RWPE1 (cell line): ENCODE data around the gene CDON.

Experiments
- CTCF ChIA-PET: fragments of 350-600 bp; sonication (Branson Sonifier 250); formaldehyde crosslinking; extraction: SDS; loops from one replicate; lab custom pipeline; 2021; lab: Yijun Ruan, JAX
- POLR2A ChIA-PET: fragments of 400-600 bp; formaldehyde crosslinking; extraction: SDS; loops from one replicate; lab custom pipeline; 2020; ENCODE audit warnings: antibody characterized with exemption; ENCODE audit not compliant: low non-redundant PET; lab: Yijun Ruan, JAX
- DNase-seq: peaks from one replicate; pipeline ENCODE4 v3.0.0; 2012; ENCODE audit warnings: low spot score
- H3K27ac ChIP-seq: fragments of 450-650 bp; 2 replicates; pipeline ENCODE4 v1.5.1; 2017
- TF ChIP-seq, protein P1 (sequence below): fragments of 450-650 bp; conservative IDR thresholded peaks from 2 replicates; pipeline ENCODE4 v1.5.1; 2017; ENCODE audit warnings: low read depth, mild to moderate bottlenecking

CDON gene

DNA sequence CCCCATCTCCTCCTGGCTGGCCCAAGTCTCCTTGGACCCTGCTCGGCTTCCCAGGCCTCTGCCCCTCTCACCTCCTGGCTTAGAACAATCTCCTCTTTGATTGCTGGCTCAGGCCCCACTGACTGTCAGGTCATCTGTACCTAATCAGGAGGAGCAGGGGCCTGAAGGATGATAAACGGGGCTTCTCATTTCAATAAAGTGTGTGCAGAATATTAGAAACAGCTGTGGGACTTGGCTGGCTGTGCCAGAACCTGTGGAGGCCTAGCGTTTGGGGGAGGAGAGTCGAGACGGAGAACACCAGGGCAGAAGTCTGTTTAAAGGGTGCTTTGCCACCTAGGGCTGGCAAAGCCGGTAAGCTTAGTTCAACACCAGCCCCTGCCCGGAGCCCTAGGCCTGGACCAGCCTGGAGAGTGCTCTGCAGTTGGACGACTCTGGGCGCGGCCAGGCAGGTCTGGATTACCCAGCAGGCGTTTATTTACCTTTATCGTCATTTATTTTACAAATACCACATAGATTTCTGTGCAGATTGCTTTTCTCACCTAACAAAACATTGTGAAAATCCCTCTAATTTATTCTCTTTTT lies 127.0 kb downstream of the CDON start:
- ChIA-PET CTCF (no interaction called here), POLR2A (no interaction called here)
- no peak overlapping the region for H3K27ac ChIP-seq
- no peak for DNase-seq
- TF ChIP-seq, protein P1, sequence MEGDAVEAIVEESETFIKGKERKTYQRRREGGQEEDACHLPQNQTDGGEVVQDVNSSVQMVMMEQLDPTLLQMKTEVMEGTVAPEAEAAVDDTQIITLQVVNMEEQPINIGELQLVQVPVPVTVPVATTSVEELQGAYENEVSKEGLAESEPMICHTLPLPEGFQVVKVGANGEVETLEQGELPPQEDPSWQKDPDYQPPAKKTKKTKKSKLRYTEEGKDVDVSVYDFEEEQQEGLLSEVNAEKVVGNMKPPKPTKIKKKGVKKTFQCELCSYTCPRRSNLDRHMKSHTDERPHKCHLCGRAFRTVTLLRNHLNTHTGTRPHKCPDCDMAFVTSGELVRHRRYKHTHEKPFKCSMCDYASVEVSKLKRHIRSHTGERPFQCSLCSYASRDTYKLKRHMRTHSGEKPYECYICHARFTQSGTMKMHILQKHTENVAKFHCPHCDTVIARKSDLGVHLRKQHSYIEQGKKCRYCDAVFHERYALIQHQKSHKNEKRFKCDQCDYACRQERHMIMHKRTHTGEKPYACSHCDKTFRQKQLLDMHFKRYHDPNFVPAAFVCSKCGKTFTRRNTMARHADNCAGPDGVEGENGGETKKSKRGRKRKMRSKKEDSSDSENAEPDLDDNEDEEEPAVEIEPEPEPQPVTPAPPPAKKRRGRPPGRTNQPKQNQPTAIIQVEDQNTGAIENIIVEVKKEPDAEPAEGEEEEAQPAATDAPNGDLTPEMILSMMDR: no peak

DNA sequence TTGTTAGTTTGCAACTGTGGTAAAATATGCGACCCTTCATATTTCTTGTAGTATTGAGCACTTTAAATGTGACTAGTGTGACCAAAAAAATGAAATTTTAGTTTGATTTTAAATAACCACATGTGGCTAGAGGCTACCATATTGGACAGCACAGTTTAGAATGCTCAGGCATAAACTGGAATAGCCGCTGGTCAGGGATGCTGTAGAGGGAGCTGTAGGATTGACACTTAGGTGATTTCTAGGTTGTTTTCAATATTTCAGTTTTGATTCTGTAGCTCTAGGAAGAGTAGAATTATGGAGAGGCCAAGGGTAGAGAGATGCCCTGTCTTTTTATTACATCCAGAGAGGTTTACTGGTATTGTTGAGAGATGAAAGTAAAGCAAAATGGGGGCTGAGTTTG lies 127.6 kb downstream of the CDON start:
- TF ChIP-seq, protein P1: no peak
- DNase-seq: no peak
- POLR2A ChIA-PET: no interaction called here
- CTCF ChIA-PET: no interaction called here
- H3K27ac ChIP-seq: no peak overlapping the region

DNA sequence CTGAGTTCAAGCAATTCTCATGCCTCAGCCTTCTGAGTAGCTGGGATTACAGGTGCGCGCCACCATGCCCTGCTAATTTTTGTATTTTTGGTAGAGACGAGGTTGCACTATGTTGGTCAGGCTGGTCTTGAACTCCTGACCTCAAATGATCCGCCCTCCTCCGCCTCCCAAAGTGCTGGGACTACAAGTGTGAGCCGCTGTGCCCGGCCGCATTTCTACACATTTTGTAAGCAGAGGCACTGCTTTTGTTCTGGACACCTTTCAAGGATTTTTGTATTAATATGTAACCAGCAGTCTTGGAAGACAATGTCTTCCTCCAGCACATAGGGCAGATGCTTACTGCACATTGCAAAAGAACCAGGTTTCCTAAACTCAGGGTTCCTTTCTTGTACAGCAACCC lies 128.2 kb downstream of the CDON start:
- ChIA-PET POLR2A (no interaction called here), CTCF (no interaction called here)
- DNase-seq: no peak
- TF ChIP-seq, protein P1: no peak
- no peak overlapping the region for H3K27ac ChIP-seq

DNA sequence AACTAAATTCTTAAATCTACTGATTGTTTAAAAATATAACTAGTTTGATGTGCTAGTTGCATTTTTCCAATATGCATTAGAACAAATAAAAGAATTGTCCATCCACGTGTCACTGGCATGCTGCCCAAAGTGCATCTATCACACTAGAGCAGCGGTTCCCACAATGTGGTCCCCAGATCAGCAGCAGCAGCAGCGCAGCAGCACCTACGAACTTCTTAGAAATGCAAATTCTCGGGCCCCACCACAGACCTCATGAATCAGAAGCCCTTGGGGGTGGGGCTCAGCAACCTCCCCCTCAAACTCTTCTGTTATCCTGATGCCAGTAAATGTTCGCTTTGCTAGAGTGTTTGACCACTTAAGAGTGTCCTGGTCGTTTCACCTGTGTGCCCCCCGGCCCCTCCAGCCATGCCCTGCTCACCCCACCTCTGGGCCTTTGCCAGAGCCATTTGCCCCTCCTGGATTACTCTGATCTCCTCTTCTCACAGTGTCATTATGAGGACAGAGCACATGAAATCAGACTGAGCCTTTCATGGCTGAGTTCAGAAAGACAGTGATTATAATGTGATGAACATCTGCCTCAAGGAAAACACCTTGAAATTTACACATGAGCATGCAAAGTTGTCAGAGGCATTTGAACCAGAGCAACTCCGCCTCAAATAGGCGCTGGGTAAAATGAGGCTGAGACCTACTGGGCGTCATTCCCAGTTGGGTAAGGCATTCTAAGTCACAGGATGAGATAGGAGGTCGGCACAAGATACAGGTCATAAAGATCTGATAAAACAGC lies 129.4 kb downstream of the CDON start:
- TF ChIP-seq, protein P1: no peak
- no peak for DNase-seq
- POLR2A ChIA-PET: no interaction called here
- CTCF ChIA-PET: no interaction called here
- H3K27ac ChIP-seq: no peak overlapping the region

DNA sequence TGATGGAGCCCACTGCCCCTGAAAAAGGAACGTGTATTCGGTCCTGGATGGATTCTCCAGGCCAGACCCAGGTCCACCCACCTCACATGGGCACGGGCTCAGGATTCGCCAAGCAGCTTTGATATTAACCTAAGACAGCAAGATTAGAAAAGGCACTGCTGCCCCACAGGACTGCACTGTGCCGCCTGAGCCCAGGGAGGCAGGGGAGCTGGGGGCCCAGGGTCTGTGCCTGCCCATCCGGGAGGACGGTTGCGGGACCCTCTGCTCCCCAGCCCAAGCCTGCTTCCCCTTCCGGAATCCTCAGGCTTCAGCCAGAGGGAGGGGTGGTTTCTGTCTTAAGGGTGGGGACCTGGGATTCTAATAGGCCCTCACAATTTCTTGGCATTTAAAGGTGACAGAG lies 130.4 kb downstream of the CDON start:
- TF ChIP-seq, protein P1: no peak
- ChIA-PET CTCF (no interaction called here), POLR2A (no interaction called here)
- no peak for DNase-seq
- no peak overlapping the region for H3K27ac ChIP-seq

DNA sequence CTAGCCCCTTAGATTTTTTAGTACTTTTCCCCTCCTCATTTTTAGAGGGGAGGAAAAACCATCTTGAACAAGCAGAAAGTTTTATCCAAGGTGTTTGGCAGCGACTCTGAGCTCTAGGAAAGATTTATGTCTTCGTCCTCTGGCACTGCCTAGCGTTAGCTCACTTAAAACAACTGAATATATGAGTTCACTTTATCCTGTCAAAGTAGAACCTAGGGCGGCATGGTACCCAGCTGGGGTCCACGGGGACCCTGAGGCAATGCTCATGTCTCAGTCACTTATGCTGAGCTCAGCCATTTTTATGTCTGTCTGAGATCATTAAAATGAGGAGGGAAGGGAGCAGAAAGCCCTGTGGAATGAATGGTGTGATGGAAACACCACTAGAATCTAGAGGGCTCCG lies 131.0 kb downstream of the CDON start:
- DNase-seq: no peak
- no peak overlapping the region for H3K27ac ChIP-seq
- ChIA-PET CTCF (no interaction called here), POLR2A (no interaction called here)
- TF ChIP-seq, protein P1: no peak
